GM21529 (cell line): ENCODE data around the gene RNH1.
A peak's percentile ranks its signal among the peaks of the same experiment; 100 is the strongest.

Experiments used
- ATAC-seq: cut with Tn5 transposase; IDR thresholded peaks from one replicate; pipeline ENCODE4 v1.9.1; 2021; ENCODE audit not compliant: unreplicated experiment

The RNH1 gene

DNA sequence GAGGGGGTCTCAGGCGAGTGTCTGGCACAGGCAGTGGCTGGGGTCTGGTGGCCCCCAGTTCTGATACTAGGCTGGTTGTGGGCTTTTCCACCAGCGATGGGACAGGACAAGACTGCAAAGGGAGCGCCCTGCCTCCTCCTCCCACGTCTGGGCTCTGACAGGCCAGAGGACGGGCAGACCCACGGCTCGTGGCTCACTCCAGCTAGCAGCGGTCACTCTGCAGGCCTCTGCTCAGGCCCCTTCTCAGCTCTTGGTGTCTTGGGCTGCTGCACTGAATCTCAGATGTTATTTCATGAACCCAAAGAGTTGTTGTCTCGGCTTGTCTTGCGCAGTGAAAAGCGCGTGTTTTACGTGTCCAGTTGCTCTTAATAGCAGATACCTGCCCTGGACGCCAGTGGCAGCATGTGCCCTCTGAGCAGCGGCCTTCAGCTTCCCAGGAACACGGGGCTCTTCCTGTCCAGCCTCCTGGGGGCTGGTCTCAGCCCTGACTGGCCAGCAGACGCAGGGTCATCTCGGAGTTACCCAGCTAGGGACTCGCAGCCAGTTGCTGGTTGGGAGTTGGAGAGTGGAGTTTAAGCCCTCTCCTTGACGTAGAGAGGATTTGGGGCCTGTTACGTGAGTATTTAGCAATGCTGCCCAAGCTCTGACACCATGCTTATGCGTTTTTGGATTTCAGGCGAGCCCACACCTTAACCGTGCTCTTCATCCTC is 47.4 kb downstream of the RNH1 start:
- ATAC-seq = no peak

DNA sequence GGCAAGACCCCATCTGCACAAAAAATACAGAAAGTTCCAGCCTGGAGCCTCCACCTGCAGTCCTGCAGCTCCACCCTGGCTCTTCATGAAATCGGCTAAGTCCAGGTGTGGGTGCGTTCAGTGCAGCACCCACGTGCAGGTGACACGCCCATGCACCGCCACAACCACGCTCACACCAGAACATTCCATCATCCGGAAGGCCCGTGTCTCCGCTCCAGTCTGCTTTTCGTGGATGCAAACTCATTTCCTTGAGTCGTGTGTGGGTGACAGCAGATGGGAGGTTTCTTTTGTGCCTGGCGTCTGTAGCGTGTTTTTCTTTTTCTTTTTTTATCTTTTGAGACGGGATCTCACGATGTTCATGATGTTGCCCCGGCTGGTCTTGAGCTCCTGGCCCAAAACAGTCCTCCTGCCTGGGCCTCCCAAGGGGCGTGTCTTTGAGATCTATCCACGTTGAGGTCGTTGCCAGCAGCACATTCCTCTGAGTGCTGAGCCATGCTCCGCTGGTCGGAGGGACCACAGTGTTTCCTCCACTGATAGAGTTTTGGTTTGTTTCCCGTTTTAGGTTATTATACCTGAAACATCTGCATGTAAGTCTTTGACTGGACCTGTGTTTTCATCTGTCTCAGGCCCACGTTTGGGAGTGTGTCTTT is 49.8 kb downstream of the RNH1 start:
- ATAC-seq = no peak

DNA sequence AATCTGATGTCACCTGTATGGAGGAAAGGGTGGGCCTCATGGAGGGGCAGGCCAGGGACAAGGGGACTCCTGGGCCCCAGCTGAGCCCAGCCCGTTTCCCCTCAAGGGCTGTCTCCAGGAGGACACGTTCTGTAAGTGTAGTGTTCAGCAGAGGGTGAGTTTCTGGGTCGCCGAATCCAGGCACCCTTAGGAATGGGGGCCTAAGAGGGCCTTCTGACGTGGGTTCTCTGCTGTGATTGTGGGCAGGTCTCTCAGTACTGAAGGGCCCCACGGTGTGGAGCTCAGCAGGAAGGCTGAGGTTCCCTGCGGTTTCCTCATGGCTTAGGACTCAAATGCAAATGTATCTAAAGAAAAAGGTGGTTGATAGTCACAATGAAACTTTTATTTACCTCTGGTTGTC is 50.5 kb downstream of the RNH1 start:
- ATAC-seq = no peak

- no peak for ATAC-seq
Observed at GRCh38 chr11:455566-456147, 51.4 kb downstream of the RNH1 start.

GRCh38 chr11:454801-455565 is 52.1 kb downstream of the RNH1 start:
- no peak for ATAC-seq

- no peak for ATAC-seq
Observed at GRCh38 chr11:454043-454442, 53.0 kb downstream of the RNH1 start.

DNA sequence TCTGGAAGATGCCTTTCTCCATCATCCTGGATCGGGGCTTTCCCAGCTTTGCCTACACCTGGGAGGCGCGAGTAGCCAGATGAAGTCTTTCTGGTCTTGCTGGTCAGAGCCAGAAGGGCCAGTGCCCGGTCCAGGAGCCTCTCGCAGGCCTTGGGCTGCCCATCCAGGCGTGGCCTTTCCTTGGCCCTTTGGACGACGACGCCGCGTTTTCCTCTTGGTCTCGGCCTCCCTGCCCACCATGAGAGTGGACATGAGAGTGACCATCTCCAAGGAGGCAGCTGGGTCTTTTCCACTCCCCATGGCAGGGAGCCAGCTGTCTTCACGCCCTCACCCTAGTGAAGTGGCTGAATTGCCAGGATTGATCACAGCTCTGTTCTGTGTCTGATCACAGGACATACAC is 53.5 kb downstream of the RNH1 start:
- no peak for ATAC-seq

GRCh38 chr11:452916-453527 is 54.0 kb downstream of the RNH1 start:
- no peak for ATAC-seq

DNA sequence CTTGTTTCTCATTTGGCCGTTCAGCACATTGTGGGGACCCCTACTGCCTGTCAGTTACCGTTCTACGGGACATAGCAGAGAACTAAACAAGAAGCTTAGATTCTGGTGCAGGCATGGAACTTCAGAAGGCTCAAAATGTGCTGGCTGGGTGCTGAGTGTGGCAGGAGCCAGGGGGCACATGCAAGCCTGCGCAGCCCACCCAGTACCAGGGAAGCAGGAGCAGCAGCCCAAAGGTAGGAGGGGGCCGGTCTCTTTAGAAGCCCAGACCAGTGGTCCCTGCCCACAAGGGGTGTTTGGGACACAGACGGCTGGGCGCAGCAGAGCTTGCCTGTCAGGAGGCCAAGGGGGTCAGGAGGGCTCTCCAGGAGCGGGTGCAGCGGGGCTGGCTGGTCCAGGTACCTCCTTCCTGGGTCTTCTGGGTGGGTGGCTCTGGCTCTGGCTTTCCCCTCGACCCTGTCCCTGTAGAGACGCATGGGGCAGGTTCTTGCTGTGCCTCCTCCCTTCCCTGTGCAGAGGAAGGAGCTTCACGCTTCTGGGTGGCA is 54.8 kb downstream of the RNH1 start:
- no peak for ATAC-seq

- no peak for ATAC-seq
Observed at GRCh38 chr11:451738-452137, 55.3 kb downstream of the RNH1 start.

DNA sequence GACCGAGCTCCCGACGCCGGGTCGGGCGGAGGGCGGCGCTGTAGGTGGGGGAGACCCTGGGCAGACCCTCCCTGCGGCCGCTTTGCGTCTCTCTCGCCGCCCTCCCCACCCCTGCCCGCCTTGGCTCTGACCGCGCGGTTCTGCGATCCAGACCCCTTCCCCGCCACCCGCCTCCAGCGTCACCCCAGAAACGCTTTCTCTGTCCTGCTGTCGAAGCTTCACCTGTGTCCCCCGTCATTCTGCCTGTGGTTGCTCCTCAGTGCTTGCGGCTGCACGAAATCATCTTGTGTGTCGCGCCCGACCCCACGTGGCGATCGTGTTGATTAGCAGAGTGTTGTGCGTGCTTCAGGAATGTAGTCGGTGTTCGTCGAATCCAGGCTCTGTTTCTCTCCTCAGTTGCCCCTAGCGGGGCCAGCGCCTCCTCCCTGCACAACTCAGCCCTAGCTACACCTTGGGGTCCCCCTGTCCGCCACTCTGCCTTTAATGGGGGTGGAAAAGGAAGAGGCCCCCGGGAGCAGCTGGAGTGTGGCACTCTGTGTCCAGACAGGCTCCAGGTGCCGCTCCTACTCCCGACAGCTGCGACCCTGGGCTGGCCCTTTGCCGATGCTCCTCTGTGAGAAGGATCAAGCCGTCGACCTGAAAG is 56.1 kb downstream of the RNH1 start:
- ATAC-seq = peak; percentile 5

- peak; percentile 67 for ATAC-seq
Observed at GRCh38 chr11:449889-450808, 56.9 kb downstream of the RNH1 start, which contains the start of gene PTDSS2. PTDSS2 (plus strand) TSS chr11:450279; CDS start chr11:450456, 177 bp downstream.

DNA sequence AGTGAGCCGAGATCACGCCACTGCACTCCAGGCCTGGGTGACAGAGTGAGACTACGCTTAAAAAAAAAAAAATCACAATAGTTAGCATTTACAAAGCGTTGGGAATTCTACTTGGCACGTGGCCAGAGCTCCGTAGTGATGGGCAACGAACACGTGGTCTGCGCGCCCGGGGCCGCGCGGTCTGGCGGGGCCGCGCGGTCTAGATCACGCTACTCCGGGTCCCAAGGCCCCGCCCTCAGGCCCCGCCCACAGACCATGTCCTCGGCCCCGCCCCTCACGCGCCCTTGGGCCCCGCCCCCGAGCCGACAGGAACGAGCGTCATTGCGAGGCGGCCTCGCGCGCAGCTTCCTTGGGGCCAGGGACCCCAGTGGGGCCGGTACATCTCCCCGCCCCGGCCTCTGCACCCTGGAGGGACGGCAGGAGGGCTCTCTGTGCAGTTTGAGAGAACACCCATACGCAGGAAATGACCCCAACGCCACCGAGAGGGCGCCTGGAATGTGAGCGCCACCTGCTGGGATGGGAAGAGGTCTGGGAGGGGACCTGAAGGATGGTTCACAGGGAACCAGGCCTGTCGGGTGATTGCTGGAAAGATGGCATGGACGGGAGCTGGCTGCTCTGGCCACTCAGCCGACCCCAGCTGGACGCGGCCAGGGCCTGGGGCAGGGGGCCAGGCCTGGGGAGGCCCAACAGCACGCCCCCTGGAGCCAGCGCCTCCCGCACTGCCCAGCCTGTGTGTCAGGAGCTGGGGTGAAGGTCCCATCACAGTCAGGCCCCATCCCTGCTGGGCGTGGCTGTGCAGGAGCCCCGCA is 58.9 kb downstream of the RNH1 start:
- peak; percentile 50 for ATAC-seq

GRCh38 chr11:446891-447290 is 60.2 kb downstream of the RNH1 start:
- ATAC-seq = no peak

- ATAC-seq = no peak
Observed at GRCh38 chr11:445765-446588, 61.1 kb downstream of the RNH1 start.
